HL-60 (cell line): ENCODE data around the gene FHL5.

ENCODE experiments used
- DNase-seq, 2 experiments: peaks; one replicate each; pipeline ENCODE4 v3.0.0-alpha.2; 2010 to 2020; ENCODE audit warnings: low read depth in 1 of 2, low spot score in 1 of 2
- H3K27ac ChIP-seq: fragments of 250-450 bp; sonication (Bioruptor Pico); replicated peaks from 2 replicates; pipeline ENCODE4 v1.5.1; 2020; ENCODE audit warnings: mild to moderate bottlenecking, moderate library complexity
- H3K27me3 ChIP-seq: fragments of 250-450 bp; sonication (Bioruptor Pico); 2 replicates; pipeline ENCODE4 v1.5.1; 2021; ENCODE audit warnings: mild to moderate bottlenecking, moderate library complexity; ENCODE audit not compliant: insufficient read depth, poor library complexity, severe bottlenecking
- H3K4me3 ChIP-seq: replicated peaks from 2 replicates; pipeline ENCODE4 v1.5.1; 2011; ENCODE audit warnings: mild to moderate bottlenecking, control low read depth, low read length; ENCODE audit not compliant: insufficient read depth
- CTCF ChIP-seq: IDR thresholded peaks from one replicate; pipeline ENCODE4 v1.5.1; 2011; ENCODE audit warnings: low read length, control low read depth, inconsistent platforms; ENCODE audit not compliant: insufficient read depth
- GABPA ChIP-seq: IDR thresholded peaks from 2 replicates; pipeline ENCODE4 v1.6.1; 2012; ENCODE audit warnings: low read depth
- POLR2AphosphoS5 ChIP-seq: IDR thresholded peaks from 2 replicates; pipeline ENCODE4 v1.6.1; 2012; ENCODE audit warnings: low read depth
- REST ChIP-seq: IDR thresholded peaks from 2 replicates; pipeline ENCODE4 v1.6.1; 2012; ENCODE audit warnings: low read depth; ENCODE audit not compliant: insufficient replicate concordance
- SPI1 ChIP-seq: IDR thresholded peaks from 2 replicates; pipeline ENCODE4 v1.6.1; 2012; ENCODE audit warnings: low read depth, mild to moderate bottlenecking, borderline replicate concordance

FHL5 gene

DNA sequence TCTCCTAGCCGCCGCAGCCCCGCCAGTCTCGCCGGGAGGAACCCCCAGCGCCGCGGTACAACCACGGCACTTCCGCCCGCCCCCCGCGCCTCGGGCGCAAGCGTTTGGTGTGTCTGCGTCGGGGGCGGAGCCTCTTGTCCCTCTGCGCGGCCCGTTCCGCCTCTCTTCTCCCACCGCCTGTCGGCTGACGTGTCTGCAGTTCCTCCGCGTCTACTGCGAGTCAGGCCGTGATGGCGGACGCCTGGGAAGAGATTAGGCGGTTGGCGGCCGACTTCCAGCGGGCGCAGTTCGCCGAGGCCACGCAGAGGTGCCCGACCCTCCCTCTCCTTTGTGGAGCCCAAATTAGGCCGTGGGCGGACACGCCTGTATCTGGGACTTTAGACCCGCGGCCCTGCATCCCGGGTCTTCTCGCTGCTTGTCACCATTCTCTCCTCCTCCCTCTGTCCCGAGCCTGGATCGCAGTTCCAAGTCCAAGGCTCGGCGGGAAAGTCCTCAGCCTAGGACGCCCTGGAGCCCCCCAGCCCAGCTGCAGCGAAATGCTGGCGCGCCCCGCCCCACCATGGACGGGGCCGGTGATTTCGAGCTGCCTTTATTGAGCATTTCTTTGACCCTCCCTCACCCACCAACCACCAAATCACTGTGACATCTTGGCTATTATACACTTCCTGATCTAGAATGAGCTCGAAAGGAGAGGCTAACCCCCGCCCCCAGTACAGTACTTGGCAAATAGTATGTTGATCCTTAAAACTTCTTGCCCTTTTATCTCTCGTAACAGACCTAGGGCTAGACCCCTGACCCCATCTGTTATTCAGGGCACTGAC, 41.1 kb upstream of the FHL5 start, which contains the start of gene UFL1:
Gene UFL1, plus strand, starts transcription at position 163 of the 821 bp plus-strand sequence. Its CDS starts 68 bp downstream, at position 231.
- H3K4me3 ChIP-seq, result peak within 1 kb of the TSS; percentile 81
- peak; percentile 98 for TF ChIP-seq POLR2AphosphoS5
- TF ChIP-seq CTCF, result no peak
- TF ChIP-seq GABPA, result no peak
- TF ChIP-seq SPI1, result peak; percentile 78
- TF ChIP-seq REST, result peak; percentile 71
- peak within 1 kb of the TSS; percentile 85 for H3K27ac ChIP-seq
- DNase-seq, result peak; percentile 50 to 93
- H3K27me3 ChIP-seq, result no peaks in the 10 kb centered on the region

DNA sequence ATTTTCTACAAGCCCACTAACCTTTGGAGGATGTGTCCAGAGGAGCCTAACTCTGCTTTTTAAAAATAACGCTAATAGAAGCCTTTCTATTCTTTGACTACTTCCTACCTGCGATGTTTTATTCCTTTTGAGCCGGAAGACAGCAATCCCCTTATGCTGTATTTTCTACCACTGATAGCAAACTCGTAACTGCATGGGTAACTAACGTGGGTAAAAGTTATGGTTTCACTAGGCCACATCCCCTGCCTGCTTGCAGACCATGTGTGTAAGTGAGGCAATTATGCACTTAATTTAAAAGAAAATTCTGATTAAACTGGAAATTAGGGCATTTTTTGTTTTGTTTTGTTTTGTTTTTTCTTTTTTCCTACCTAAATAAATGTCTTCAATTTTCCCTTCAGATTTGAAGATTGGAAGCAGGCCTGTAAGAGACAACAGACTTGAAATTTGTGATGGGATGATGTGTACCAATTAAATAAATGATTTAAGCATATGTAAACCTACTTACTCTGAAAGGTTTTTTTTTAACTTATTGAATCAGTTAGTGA, 40.4 kb upstream of the FHL5 start:
- Histone ChIP-seq H3K27me3 (no peaks in the 10 kb centered on the region), H3K4me3 (peak overlapping the region; percentile 81), H3K27ac (peak overlapping the region; percentile 85)
- TF ChIP-seq CTCF (no peak), GABPA (no peak), SPI1 (no peak), REST (no peak), POLR2AphosphoS5 (no peak)
- DNase-seq, result peak in 1 of 2 experiments; percentile 14

GRCh38 chr6:96528193-96528592, 34.7 kb upstream of the FHL5 start:
- no peak overlapping the region for H3K4me3 ChIP-seq
- H3K27me3 ChIP-seq, result no peaks in the 10 kb centered on the region
- DNase-seq, result no peak
- no peak for TF ChIP-seq GABPA
- TF ChIP-seq SPI1, result no peak
- no peak for TF ChIP-seq REST
- TF ChIP-seq POLR2AphosphoS5, result no peak
- no peak for TF ChIP-seq CTCF
- H3K27ac ChIP-seq, result no peak overlapping the region
